ENCODE results near the gene HPD.

GRCh38 chr12:121849211-121849610, 9.4 kb downstream of the HPD start:
- no peak for TF ChIP-seq CTCF (IDR thresholded peaks at IDR 0.05; ENCODE audit: poor library complexity)
- TF ChIP-seq EZH2phosphoT487 (IDR thresholded peaks at IDR 0.05; ENCODE audit: low read depth, severe bottlenecking, unreplicated experiment) = no peak
- TF ChIP-seq EZH2 (IDR thresholded peaks at IDR 0.05; ENCODE audit: borderline replicate concordance) = no peak
